Kidney (tissue), 14 donors: ENCODE measurements around the gene CBFA2T3. TPM values are rescaled to one million over a fixed set of nuclear protein-coding genes. Genes with fewer than 3 reads are reported as not detected.

Experiments
- DNase-seq, 5 donors: peaks; one replicate each; pipeline ENCODE4 v3.0.0-alpha.2; 2013 to 2020
- FAIRE-seq: peaks from 2 replicates; lab custom pipeline; 2012; peaks lifted over from hg19 to GRCh38; lab: Jason Lieb, UNC
- H3K27ac ChIP-seq, 2 donors: one replicate each; pipeline ENCODE4 v1.7.0; 2013; ENCODE audit warnings: low read depth in 2 of 2, low read length in 2 of 2, inconsistent platforms in 1 of 2
- H3K27me3 ChIP-seq: one replicate; pipeline ENCODE4 v1.7.1; 2013; ENCODE audit warnings: low read length, inconsistent platforms; ENCODE audit not compliant: control insufficient read depth, insufficient read depth
- H3K36me3 ChIP-seq, 3 donors: one replicate each; pipeline versions ENCODE4 v1.7.0 to v1.7.1; 2013; ENCODE audit warnings: low read length in 3 of 3, control low read depth in 1 of 3, inconsistent platforms in 1 of 3; ENCODE audit not compliant: insufficient read depth in 3 of 3, control insufficient read depth in 2 of 3
- H3K4me1 ChIP-seq, 3 donors: one replicate each; pipeline versions ENCODE4 v1.7.0 to v1.7.1; 2013; ENCODE audit warnings: low read length in 3 of 3, inconsistent platforms in 1 of 3, low read depth in 1 of 3; ENCODE audit not compliant: control insufficient read depth in 2 of 3, insufficient read depth in 2 of 3
- H3K4me3 ChIP-seq, 3 donors: one replicate each; pipeline versions ENCODE4 v1.7.0 to v1.8.1; 2013; ENCODE audit warnings: low read length in 3 of 3, control low read depth in 1 of 3, inconsistent platforms in 1 of 3
- H3K9ac ChIP-seq, 3 donors: one replicate each; pipeline versions ENCODE4 v1.7.0 to v1.7.1; 2013; ENCODE audit warnings: low read length in 3 of 3, control low read depth in 1 of 3, inconsistent platforms in 1 of 3
- H3K9me3 ChIP-seq, 3 donors: one replicate each; pipeline versions ENCODE4 v1.7.0 to v1.7.1; 2013; ENCODE audit warnings: low read length in 3 of 3, control low read depth in 1 of 3, inconsistent platforms in 1 of 3; ENCODE audit not compliant: control insufficient read depth in 2 of 3, insufficient read depth in 1 of 3
- CTCF ChIP-seq: IDR thresholded peaks from 3 replicates; pipeline ENCODE4 v1.5.1; 2012; ENCODE audit warnings: mild to moderate bottlenecking, moderate library complexity, borderline replicate concordance; ENCODE audit not compliant: insufficient read depth; ENCODE audit errors: extremely low read depth
- intact Hi-C: fragments of 100-400 bp; cut with DNase I; formaldehyde crosslinking; loops from one replicate; pipeline ENCODE4 v1.11.1; 2022
- polyA plus RNA-seq: library from polyadenylated mRNA; stranded (reverse); fragments of 350-450 nt; fragmentation: Illumina TruSeq; extraction: RNeasy Lipid Tissue Mini Kit (QIAGEN cat#74804); gene quantifications from one replicate; pipeline ENCODE4 v1.2.3, GENCODE V29; 2014; ENCODE audit warnings: low read depth, low replicate concordance; ENCODE audit not compliant: insufficient read depth
- total RNA-seq: library from RNA; stranded (reverse); fragmentation: NEBNext Ultra II Directional; extraction: Animal tissue kit (Norgen Biotek cat#: 25700); gene quantifications from one replicate; pipeline ENCODE4 v1.2.1, GENCODE V29; 2021
- donor health status: control.
- donor health status: control.
- donor health status: control.
- donor health status: control.
- donor health status: control.
- donor health status: DM: yes; HTN: yes; CAD: no.
- donor health status: Normal renal cell carcinoma (clear cell type).

CBFA2T3 gene
- total and polyA plus RNA-seq, 2 donors from 2014 or later = 0.75 to 8.0 TPM

- Histone ChIP-seq H3K27ac (no peak overlapping the region), H3K9me3 (no peaks in the 10 kb centered on the region), H3K36me3 (no peaks in the 10 kb centered on the region), H3K4me3 (no peak overlapping the region), H3K9ac (no peak overlapping the region), H3K27me3 (no peaks in the 10 kb centered on the region), H3K4me1 (no peaks in the 10 kb centered on the region)
- TF ChIP-seq CTCF = no peak
- no peak for DNase-seq
- intact Hi-C loops = no loop called here
- FAIRE-seq = no peak
These were observed 48.5 kb downstream of the CBFA2T3 start for GRCh38 chr16:88928405-88929090.

GRCh38 chr16:88927661-88928060 is 49.3 kb downstream of the CBFA2T3 start:
- no peaks in the 10 kb centered on the region for H3K27me3 ChIP-seq
- H3K4me3 ChIP-seq = no peak overlapping the region
- H3K9me3 ChIP-seq = no peaks in the 10 kb centered on the region
- TF ChIP-seq CTCF = no peak
- H3K27ac ChIP-seq = no peak overlapping the region
- H3K4me1 ChIP-seq = peaks cover 0 to 2% (median 0%) of the 10 kb centered on the region in 3 donors
- H3K36me3 ChIP-seq = no peaks in the 10 kb centered on the region
- intact Hi-C loops = no loop called here
- no peak overlapping the region for H3K9ac ChIP-seq
- DNase-seq (no peak), FAIRE-seq (no peak)

GRCh38 chr16:88927010-88927409 is 50.0 kb downstream of the CBFA2T3 start:
- Histone ChIP-seq H3K4me3 (no peak overlapping the region), H3K9me3 (no peaks in the 10 kb centered on the region), H3K36me3 (no peaks in the 10 kb centered on the region), H3K27ac (no peak overlapping the region), H3K27me3 (no peaks in the 10 kb centered on the region), H3K9ac (no peak overlapping the region), H3K4me1 (peaks cover 0 to 4% (median 0%) of the 10 kb centered on the region in 3 donors)
- DNase-seq = no peak
- TF ChIP-seq CTCF = no peak
- intact Hi-C loops = no loop called here
- no peak for FAIRE-seq
